GM21619 (cell line): ENCODE results near the gene PKD1.

Experiments
- ATAC-seq: cut with Tn5 transposase; IDR thresholded peaks from one replicate; pipeline ENCODE4 v1.9.1; 2021; ENCODE audit not compliant: unreplicated experiment

Gene PKD1

GRCh38 chr16:2056077-2056476 lies 79.6 kb downstream of the PKD1 start:
- no peak for ATAC-seq

DNA sequence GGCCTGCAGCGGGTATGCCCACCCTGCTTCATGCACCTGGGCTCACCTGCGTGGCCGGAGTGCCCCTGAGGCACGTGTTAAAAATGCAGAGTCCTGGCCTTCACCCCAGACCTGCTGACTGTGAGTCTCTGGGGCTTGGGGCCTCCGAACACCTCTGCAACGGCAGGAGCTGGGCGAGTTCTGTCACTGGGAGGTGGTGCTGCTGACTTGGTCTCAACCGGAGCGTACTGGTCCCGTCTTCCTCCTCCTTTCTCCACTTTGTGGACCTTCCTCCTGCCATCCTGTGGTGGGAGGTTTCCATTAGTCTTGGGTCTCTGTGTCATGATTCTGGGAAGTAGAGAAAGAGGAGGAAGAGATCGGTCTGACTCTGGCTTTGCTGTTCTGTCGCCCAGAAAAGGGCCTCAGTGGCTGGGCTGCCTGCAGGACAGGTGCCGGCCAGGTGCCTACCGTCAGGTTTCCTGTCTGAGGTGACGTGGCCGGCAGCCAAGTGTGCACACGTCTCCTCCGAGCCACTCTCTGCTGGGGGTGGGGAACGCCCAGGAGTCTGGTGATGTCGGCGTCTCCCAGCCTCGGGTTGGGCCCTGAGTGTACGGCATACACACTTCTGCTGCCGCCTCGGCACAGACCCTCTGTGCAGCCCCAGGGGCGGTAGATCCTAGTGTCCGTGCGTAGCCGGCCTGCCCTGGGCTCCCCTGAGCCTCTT lies 81.0 kb downstream of the PKD1 start:
- no peak for ATAC-seq

DNA sequence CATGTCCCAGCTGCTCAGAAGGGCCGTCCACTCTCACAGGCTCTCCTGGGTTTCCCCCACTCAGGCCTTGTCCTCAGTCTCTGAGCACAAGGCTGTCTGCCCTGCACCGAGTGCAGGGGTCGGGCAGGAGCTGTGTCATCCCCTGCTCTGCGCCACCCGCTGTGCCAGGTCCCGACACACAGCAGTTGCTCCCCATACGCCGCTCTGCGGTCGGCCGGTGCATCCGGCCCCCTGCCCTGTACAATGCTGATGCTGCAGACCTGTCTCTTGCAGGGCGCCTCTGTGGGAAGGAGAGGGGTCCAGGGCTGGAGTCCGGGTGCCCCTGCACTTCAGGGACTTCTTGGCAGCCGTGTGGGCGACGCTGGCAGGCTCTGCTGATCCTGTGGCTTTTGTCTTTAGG lies 81.8 kb downstream of the PKD1 start:
- no peak for ATAC-seq

DNA sequence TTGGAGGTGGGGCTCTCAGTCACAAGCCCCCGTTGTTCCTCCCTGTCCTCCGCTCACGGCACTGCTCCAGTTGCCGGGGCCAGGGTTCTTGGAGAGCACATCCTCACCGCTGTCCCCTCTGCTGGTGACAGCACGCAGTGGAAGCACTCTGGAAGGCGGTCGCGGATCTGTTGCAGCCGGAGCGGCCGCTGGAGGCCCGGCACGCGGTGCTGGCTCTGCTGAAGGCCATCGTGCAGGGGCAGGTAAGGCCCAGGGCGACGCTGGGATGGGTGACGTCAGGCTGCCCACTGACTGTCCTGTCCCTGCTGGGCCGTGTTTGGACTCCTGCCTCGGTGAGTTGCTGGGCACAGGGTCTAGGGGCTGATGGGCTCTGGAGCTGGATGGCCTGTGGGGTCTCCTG lies 82.5 kb downstream of the PKD1 start:
- no peak for ATAC-seq

- peak; percentile 6 for ATAC-seq
Observed at GRCh38 chr16:2048116-2048543, 87.6 kb downstream of the PKD1 start.

- ATAC-seq, result peak; percentile 90
Observed at GRCh38 chr16:2047330-2048115, 88.2 kb downstream of the PKD1 start, which contains the start of the genes NTHL1 and TSC2. TSS of gene NTHL1 (minus strand) at chr16:2047834. CDS start at chr16:2047823, 11 bp downstream. TSS of gene TSC2 (plus strand) at chr16:2047985. CDS start at chr16:2048616, 631 bp downstream.

DNA sequence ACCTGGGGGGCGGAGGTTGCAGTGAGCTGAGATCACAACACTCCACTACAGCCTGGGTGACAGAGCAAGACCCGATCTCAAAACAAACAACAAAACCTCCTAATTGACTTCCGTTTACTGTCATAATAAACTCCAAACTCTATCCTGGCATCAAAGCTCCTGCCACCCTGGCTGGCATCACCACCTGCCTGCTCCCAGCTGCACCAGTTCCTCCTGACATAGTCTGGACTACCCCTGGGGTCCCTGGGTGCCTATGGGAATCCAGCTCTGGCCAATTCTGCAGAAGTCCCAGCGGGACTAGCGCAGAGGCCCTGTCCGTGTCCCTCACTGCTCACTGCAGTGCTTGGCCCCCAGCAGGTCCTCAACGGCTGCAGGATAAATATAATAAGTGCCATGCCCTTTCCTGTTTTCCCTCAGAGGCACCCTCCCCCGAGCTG lies 88.8 kb downstream of the PKD1 start:
- ATAC-seq, result no peak

- no peak for ATAC-seq
Observed at GRCh38 chr16:2045965-2046892, 89.5 kb downstream of the PKD1 start.

DNA sequence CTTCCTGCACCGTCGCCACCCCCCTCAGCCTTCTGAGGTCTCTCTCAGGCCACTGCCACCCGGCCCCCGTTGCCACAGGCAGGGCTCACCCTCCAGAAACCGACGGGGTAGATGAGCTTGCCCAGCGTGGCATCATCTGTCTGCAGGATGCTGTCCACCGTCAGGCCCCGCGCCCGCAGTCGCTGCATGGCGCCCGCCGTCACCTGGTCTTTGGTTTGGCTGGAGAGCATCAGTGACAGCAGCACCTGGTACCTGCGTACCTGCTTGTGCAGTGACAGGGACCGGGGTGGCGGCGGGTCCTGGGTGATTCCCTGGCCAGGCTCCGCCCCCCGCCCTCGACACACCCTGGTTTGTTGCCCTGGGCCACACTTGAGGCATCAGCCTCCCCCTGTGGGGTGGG lies 91.2 kb downstream of the PKD1 start:
- no peak for ATAC-seq

GRCh38 chr16:2043667-2044451 lies 91.8 kb downstream of the PKD1 start:
- ATAC-seq, result no peak

GRCh38 chr16:2042986-2043666 lies 92.6 kb downstream of the PKD1 start:
- no peak for ATAC-seq

GRCh38 chr16:2042171-2042985 lies 93.3 kb downstream of the PKD1 start:
- no peak for ATAC-seq

DNA sequence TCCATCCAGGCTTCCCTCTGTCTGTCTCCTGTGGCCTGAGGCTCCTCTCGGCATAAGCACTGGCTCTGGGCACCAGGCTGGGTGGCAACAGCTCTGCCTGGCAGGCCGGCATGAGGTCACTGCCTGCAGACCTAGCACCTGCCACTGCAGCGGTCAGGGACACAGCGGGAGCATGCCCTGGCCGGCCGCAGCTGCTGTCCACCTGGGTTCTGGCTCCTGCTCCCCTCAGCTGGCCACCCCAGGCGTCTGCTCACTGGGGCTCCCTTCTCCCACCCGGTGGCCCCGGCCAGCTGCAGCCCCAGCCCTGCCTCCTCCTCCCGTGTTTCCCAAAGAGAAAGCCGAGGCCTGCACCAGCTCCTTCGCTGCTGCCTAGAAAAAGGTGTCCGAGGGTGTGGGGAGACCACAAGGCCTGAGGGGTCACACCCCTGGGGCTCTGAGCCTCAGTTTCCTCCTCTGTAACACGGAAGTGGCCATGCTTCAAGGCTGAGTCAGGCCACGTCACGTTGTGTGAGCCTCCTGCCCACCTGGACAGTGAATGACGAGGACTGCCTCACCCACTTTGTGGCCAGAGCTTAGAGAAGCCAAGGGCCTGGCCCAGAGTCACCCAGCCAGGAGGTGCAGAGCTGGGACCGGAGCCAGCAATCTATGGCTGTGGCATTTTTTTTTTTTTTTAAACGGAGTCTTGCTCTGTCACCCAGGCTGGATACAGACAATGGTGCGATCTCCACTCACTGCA lies 94.7 kb downstream of the PKD1 start:
- ATAC-seq, result no peak

DNA sequence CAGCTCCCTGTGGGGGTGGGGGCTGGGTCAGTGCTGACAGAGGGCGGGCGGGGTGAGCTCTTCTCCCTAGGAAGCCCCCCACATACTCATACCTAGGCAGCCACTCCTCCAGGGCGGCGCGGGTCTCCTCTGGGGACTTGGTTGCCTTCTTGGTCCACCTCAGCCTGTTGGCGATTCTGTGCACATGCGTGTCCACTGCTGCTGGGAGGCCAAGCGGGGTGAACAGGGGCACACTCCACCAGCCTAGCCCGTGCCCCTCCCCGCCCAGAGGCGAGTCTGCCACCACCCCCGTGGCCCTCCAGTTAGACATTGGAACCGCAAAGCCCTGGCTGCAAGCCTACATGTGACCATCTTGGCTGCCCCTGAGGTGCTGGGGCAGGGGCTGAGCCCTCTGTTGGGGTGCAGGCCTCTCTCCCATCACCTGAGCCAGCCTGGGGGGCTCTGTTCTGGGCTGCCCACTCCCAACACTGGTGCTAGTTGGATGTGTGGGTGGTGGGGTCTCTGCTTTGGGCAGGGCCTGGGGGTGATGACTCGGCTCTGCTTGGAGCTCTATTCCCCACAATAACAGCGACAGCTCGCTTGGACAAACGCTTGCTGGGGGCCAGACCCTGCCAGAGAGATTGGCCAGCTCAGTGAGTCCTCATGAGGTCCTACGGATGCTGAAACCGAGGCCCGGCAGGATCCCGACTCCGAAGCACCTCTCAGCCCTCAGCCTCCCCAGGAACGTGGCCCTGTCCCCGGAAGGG lies 95.5 kb downstream of the PKD1 start:
- ATAC-seq, result no peak

DNA sequence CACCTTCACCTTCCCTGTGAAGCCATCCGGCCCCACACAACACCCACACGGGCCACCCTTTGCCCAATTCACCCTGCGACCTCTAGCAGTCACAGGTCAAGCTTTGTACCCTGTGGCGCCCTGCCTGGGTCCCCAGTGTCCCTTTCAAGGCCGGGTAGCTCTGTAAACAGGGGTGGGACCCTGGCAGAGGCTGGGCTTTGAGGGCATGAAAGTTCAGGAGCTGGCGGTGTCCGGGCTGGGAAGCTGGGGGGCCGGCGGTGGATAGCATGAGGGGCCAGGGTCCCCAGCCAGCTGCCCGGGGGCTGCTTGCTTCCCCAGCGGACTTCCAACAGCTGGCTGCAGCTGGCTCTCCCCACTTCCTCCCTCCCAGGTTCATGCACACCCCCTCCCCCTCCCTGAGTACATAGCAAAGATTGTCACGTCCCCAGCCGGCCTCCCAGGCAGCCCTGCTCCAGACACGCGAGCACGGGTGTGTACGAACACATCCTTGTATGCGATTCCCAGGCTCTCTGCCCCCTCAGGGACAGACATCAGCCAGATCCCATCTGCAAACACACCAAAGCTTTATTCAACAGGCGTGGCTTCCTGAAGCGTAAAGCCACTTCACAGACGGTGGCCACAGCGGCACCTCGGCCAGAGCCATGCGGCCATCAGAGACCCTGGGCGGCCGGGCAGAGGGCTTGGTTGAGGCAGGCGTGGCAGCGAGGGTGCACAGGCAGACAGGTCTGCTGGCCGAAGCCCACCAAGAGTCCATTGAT lies 96.2 kb downstream of the PKD1 start:
- no peak for ATAC-seq
